NOMO-1 treated with dmso at 0.1 percent for 144 hours (cell line): ENCODE measurements around the gene HEXD.
A peak's percentile ranks its signal among the peaks of the same experiment; 100 is the strongest.
"Not testable (repeated sequence)": the region's sequence is repeated elsewhere in the genome, so short reads cannot be mapped to it uniquely, and the experiment has no call there.

Source experiments
- DNase-seq: peaks from one replicate; lab custom pipeline; 2025; ENCODE audit not compliant: unreplicated experiment; lab: John Stamatoyannopoulos, UW

HEXD gene

DNA sequence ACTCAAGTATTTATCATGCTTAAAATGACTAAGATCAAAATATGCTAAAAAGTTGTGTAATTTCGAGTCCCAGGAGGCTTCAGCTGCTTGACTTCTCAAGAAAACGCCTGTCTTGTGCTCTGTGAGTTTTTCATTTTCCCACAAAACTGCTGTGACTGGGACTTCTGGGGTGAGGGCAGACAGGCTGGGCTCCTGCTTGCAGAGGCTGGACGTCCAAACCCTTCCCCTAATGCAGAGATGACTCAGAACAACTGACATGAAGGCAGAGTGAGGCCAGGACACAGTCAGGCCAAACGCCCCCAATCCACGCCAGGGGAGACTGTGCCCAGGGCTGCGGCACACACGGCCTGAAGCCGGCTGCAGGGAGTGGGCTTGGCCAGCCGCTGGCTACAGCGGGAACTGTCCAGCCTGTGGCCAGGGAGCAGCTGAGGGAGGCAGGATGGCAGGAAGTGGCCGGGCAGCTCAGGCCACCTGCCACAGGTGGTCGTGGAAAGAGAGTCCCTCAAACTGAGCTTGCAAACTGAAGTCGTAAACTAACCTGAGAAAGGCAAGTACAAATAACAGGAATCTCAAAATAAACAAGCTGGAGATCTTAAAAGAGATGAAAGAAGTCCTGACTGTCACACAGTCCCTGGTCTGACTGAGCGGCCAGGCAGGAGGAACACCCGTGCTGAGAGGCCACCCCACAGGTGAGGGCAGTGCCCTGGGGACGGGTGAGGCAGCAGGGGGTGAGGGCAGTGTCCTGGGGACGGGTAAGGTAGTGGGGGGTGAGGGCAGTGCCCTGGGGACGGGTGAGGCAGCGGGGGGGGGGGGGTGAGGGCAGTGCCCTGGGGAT is 21.3 kb upstream of the HEXD start:
- DNase-seq = no peak

DNA sequence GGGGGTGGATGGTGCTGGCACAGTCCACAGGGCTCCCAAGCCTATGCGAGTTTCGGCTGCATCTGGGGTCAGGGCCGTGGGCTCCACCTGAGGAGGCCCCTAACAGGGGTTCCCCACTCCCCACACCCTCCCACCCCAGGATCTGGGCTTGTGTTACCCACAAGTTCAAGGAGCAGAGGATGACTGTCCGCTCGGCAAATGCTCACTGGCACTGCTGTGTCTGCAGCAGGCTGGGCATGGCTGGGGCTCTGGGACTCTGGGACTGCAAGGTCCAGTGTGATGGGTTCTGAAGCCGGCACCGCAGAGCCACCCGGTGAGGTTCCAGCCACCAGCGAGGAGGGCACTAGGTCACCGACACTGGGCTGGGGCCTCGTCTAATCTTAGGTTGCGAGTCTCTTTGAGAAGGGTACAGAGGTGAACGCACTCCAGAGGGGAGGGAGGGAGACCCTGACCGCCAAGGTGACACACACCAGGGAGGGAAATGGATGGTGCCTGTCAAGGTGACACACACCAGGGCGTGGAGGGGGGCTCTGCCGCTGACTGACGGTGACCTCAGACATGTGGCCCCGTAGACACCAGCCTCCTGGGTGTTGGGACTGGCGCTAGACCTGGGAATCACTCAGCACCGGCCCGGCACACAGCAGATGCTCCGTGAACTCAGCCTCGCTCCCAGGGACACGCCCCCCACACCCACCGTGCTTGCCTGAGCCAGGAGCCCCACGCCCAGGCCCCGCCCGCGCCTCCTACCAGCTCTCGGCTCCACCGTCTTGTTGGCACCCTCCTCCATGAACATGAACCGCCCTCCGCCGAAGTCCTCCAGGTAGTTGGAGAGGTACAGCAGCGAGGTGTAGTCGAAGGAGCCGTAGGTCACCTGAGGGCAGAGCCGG is 20.5 kb upstream of the HEXD start:
- no peak for DNase-seq

DNA sequence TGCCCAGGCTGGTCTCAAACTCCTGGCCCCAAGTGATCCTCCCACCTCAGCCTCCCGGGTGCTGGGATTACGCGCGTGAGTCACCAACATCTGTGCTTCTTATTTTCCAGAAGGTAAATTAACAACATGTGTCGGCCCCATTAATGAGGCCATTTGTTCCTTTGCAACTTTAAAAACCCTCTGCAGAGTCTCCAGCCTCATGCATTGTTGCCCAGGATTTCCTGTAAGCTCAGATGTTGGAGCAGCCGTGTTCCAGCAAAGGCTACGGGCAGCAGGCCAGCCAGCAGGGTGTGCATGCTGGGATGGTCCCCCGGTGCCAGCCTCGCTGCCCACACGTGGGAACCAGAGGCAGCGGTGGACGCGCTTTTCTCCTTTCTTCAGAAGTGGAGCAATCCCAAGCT is 19.1 kb upstream of the HEXD start:
- DNase-seq = no peak

DNA sequence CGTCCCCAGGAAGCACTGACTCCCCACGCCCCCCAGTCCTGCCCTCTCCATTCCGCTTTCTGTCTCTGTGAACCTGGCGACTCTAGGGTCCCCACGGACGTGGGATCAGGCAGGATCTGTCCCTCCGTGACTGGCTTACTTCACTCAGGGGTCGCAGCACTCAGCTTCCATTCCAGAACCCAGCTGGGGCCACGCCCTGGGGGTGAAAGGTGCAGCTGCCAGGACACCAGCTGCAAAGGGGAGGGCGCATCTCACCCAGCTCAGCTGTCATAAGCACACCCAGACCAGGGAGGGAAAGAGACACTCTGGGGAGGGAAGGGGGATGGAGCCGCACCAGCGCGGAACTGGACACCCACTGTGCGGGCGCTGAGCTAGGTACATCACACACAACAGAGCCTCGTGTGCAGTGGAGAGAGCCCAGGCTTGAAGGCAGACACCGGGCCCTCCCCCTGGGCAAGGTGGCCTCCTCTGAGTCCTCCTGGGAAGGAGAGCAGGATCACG is 18.5 kb upstream of the HEXD start:
- no peak for DNase-seq

DNA sequence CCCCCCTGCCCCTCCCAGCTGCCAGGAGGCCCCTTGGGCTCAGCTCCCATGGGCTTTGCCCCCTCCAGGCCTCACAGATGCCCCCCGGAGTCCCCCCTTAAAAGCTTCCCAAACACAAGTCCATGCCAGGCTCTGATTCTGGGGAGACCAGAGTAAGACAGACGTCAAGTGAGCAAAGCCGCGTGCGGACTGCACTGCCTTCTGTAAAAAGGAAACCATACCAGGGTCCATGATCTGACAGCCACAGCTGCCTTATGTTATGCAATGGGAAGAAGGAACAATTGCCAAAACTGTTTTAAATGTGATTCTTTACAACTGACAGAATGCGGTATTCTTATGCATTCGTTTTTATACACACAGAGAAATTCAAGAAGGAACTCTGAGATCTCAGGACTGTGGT is 17.9 kb upstream of the HEXD start:
- DNase-seq = peak; percentile 26

DNA sequence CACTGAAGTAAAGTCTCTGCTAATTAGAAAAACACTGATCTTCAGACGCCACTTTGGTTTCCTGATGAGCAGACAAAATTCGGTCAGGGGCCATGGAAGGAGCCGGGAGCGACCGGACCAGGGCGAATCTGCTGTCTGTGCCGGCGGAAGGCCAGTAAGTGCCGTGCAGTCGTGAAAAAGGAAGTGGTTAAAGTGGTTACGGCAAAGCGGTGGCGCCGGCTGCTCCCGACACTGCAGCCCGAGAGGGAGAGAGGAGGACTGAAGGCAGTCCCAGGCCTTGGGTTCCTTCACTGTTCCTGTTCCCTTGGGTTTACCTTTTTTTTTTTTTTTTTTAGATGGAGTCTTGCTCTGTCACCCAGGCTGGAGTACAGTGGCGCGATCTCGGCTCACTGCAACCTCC is 17.3 kb upstream of the HEXD start:
- peak; percentile 82 for DNase-seq

DNA sequence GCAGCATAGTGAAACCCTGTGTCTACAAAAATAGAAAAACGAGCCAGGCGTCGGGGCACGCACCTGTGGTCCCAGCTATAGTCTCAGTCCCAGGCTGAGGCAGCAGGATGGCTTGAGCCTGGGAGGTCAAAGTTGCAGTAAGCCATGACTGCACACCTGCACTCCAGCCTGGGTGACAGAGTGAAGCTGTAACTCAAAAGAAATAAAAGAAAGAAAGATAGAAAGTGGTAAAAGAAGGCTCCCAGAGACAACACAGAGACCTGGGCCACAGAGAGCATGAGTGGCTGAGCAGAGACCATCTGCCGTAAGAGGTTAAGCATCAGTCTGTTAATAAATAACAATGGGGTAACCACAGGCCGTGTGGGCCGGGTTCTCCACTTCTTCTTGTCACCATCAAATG is 15.3 kb upstream of the HEXD start:
- no peak for DNase-seq

DNA sequence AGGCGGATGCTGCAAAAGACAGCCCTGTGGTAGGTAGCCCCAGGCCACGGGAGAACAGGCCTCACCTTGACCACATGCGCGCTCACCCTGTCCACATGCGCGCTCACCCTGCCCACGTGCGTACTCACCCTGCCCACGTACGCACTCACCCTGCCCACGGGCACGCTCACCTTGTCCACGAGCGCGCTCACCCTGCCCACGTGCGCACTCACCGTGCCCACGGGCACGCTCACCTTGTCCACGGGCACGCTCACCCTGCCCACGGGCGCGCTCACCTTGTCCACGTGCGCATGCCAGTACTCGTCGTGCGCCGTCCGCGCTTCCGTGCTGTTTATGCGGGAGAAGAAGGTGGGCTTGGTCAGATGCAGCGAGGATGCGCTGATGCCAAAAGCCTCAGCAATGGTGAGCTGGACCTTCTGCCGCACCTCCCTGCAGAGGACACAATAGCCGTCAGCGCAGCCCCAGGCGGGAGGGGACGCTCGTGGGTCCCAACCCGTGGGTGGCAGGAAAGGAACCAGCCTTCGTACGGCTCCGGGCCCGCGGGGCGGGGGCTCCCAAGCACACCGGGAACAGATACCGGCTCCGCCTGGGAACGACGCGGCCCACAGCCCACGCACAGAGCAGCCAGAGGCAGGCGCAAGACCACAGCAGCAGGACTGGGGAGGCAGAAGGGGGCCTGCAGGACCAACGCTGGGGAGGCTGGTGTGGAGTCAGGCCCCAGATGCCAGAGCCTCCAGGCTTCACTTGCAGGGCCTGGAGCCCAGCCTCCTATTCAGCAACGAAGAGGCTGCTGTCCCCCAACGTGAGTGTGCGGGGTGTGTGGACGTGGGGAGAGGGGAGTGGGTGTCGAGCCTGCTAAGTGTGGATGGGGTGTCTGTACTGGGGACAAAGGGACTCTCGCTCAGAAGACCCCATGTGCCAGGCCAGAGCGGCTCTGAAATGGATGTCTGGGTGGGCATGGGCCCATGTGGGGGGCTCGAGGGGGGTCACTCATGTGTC is 14.2 kb upstream of the HEXD start:
- DNase-seq = no peak

DNA sequence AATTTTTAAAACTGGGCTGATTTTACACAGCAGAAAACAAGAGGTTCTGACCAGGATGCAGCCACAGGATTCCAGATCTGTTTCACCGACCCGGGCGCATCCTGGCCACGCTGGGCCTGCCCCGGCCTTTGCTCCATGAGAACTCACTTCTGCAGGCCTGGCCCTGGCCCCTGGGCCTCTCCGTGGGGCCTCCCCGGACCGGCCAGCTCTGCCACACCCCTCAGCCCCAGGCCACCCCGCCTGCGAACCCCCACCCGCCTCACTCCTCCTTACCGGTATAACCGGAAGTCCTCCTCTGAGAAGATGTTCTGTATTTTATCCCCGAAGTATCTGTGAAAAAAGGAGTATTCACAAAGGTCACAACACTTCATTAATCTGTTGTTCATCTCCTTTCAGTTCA is 13.1 kb upstream of the HEXD start:
- DNase-seq = no peak

DNA sequence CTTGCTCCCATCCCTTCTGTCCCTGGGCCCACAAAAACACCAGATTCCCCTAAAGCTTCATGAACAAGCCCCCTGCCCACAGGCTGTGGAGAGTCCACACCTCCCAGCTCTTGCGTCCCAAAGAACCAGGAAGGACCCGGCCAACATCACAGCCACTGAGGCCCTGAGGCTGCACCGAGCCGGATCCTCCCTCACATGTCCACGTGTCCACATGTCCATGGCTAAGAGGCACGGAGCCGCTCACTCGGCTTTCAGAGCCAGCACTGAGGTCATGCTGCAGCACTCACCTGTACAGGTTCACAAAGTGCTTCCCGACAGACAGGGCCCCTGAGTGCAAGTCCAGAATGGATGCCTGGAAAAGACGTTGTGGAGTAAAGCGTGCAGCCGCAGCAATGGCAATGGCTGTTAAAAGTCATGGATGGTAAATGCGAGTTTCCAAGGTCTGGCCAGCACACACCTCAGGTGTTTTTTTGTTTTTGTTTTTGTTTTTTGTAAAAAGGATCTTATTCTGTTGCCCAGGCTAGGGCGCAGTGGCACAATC is 11.9 kb upstream of the HEXD start:
- DNase-seq = no peak

DNA sequence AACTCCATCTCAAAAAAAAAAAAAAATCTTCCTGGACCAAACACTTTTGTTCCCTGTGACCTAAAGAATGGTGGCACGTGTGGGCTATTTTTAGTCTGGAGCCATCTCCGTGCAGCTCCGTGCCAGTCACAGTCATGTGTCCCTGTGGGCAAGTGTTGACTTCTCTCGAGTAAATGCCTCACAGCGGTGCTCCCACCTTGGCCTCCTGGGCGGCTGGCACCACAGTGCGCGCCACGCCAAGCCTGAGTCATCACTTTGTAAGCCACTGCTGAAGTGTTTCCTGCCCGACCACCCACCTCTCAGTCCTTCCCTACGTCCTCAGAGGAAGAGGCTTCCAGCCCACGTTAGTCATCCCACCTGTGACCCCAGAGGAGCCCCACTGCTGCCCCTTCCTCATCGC is 10.9 kb upstream of the HEXD start:
- DNase-seq = no peak

DNA sequence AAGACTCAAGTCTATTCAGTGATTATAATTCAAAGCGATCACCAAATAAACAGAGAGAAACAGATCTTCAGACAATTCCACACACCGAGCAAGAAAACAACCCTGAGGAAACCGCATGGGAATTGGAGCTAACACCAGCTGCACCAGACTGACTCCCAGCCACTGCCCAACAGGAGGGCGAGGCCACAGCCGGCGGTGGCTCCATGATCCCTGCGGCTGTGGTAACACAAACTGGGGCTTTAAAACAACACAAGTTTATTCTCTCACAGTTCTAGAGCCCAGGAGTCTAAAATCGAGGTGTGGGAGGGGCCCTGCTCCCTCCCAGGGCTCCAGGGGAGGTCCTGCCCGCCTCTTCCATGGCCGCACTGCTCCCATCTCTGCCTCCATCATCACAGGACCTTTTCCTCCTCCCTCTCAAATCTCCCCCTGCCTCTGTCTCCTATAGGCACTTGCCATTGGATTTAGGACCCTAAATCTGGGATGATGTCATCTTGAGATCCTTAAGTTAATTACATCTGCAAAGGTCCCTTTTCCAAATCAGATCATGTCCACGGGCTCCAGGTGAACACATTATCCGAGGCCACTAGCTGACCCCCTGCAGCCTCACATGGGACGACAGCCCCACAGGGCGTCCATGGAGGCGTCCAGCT is 9.7 kb upstream of the HEXD start:
- DNase-seq = no peak

DNA sequence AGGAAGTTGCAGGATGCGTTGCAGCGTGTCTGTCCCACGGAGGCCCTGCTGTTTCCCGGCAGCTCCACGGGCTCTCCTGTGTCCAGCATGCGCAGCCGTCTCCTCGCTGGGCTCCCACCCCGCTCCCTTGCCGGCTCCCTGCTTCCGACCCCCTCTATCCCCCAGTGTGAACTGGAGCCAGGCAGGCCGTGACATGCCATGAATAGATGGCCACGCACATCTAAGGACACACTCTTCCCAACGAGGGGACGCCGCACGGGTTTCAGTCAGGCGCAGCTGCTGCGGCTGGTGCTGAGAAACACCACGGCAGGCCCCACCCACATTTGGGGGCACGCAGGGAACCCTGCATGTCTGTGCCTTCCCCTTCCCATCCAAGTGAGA is 9.2 kb upstream of the HEXD start:
- no peak for DNase-seq

DNA sequence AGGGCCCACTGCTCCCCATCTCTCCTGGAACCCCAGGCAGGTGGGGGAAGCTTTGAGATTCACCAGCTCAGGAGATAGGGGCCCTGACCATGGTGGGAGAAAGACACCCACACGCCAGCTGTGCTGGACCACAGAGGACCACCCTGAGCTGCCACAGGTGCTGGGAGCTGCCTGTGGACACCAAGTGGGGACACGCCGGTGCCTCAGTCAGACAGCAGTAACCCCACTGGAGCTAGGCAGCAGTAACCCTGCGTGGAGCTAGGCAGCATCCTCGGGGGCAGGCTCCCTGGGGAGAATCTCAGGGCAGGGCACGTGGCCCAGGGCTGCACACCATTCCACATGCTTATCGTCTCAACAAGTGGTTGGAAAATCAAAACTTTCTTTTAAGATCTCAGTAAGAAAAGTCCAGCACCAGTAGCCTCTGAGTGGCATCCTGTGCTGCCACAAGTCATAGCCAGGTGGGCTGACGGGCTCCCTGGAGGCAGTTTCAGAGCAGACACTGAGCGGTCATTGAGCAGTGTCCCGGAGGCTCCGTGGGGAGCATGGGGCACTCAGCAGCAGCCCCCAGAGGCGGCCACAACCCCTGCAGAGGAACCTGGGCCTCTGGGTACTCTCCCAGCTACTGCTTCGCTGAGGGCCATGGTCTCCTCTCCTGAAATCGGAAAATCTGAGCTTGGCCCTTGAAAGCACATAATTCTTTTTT is 8.0 kb upstream of the HEXD start:
- no peak for DNase-seq

DNA sequence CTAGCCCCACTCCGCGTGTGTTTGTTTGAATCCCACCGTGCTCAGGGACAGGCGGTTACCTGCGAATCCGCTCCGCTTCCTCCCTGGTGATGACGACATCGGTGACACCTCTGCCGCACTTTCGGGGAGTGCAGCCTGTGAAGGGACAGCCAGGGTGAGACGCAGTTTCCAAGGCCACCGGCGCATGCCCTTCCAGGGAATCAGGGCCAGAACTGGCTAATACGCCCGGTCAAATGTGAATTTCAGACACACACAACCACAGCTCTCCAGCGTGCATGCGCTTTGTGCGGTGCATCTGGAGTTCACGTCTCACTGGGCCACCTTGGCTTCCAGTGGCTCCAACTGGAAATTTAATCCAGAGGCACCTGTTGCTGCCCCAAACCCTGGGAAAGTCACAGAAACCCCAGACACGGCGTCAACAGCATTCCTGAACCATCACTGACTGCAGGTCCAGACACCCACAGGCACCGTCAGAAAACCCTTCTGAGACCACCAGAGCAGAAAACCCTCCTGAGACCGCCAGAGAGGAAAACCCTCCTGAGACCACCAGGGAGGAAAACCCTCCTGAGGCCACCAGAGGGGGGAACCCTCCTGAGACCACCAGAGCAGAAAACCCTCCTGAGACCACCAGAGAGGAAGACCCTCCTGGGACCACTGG is 6.6 kb upstream of the HEXD start:
- DNase-seq = no peak

DNA sequence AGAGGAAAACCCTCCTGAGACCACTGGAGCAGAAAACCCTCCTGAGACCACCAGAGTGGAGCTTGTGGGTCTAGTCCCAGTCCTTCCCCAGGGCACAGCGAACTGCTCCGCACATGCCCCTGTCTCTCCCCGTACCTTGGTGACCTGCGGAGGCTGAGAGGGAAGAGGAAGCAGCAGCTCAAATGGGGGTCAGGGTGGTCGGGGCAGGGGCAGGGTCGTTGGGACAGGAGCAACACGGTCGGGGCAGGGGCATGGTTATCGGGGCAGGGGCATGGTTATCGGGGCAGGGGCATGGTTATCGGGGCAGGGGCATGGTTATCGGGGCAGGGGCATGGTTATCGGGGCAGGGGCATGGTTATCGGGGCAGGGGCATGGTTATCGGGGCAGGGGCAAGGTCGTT is 6.1 kb upstream of the HEXD start:
- not testable (repeated sequence) for DNase-seq

DNA sequence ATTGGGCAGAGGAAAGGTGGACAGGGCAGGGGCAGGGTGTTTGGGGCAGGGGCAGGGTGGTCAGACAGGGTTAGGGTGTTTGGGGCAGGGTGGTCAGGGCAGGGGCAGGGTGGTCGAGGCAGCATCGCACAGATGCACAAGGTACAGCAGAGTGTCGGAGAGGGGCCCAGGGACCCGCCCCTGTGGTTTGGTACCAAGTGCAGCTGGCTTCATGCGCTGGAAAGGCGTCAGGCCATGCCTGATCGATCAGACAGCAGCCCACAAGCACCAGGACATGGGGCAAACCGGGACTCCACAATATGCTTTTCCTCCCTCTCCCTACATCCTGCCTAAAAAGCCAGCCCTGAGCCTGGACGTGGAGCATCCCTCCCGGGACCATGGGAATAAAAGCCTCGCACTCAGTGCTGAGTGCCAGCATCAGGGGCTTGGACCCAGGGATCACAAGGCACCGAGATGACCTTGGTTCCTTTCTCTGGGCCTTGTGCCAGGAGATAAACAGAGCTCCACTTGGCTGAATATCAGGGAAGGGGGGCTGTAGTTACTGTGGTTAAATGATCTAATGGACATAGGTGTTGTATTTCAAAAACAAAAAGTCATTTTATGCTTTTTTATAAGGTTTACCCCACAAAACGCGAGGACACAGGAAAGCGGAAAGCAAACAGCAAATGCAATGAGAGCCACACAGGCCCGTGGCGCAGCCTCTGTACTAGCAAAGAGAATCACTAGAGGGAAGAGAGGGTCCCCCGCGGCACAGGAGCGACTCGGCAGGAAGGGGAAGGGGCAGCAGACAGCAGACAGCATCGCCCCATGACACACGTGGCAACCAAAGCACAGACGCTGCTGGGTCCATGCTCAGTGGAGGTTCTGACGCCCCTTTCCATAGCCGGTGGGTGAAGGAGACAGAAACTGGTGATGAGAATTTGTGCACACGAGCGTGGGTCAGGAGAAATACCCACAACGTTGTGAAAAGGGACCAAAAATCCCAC is 5.3 kb upstream of the HEXD start:
- no peak for DNase-seq
